HTERT RPE-1 (cell line): ENCODE measurements around the gene DPM2.

ENCODE experiments used
- in situ Hi-C: fragments of 300-500 bp; cut with MboI; formaldehyde crosslinking; loops from 4 replicates; pipeline ENCODE4 v1.14.3; 2020; ENCODE audit warnings: low sequenced_read_pairs

DPM2 gene

GRCh38 chr9:127973169-127974000, 35.7 kb upstream of the DPM2 start:
- in situ Hi-C loops: no loop called here

DNA sequence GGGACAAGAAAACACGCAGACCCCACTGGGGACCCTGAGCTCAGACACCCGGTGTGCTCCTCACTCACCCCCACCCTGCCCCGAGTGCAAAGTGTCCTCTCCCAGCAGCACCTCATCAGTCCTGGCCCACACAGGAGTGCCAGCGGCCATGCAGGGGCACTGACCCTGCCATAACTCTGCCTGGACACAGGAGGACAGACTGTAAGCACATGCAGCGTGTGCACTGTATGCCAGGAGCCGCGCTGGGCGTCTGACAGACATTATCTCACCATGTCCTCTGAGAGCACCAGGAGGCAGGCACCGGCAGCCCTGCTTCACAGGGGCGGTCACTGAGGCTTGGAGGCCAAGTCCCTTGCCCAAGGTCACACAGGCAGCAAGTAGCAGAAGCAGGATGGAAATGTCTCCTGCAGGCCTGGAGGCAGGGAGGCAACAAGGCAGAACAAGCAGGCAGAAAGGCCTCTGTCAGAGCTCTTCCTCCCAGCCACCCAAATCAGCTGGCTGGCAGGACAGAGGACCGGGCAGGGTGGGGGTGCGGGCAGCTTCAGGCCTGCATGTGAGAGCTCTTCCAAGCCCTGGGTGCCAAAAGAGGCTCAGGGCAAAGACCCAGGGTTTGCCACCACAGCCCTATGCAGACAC, 34.7 kb upstream of the DPM2 start:
- in situ Hi-C loops: no loop called here

DNA sequence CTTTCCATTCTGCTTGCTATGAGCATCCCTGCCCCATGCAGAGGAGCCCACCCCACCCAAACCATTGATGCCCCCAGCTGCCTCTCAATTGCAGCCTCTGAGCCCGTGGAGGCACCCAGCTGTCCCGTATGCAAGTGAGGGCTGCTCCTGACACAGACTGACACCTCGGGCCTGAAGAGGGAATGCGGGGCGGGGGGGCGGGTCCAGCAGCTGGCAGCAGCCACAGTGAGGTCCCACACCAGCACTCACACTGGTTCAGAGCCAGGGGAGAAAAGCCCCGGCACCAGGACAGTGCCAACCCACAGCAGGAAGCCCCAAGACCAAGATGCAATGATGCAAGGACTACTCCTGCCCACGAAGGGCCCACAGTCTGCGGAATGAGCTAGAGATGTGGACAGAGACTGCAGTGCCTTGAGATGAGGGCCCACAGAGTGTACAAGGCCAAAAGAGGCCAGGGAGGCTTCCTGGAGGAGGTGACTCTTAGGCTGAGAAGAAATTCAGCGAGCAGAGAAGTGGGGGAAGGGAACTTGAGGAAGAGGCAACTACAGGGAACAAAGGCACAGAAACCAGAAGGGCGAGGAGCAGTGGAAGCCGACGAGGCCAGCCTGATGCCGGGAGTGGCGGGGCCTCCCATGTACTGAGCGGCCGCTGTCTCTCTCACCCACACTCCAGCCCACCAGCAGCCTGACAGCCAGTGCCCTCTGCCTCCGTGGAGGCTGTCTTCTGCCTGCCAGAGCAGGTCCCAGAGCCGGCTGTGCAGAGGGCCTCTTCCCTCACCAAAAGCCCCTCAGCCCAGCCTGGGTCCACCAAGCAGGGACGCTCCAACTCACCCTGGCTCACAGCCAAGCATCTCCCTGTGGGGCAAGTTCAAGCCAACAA, 33.9 kb upstream of the DPM2 start:
- in situ Hi-C loops: no loop called here

DNA sequence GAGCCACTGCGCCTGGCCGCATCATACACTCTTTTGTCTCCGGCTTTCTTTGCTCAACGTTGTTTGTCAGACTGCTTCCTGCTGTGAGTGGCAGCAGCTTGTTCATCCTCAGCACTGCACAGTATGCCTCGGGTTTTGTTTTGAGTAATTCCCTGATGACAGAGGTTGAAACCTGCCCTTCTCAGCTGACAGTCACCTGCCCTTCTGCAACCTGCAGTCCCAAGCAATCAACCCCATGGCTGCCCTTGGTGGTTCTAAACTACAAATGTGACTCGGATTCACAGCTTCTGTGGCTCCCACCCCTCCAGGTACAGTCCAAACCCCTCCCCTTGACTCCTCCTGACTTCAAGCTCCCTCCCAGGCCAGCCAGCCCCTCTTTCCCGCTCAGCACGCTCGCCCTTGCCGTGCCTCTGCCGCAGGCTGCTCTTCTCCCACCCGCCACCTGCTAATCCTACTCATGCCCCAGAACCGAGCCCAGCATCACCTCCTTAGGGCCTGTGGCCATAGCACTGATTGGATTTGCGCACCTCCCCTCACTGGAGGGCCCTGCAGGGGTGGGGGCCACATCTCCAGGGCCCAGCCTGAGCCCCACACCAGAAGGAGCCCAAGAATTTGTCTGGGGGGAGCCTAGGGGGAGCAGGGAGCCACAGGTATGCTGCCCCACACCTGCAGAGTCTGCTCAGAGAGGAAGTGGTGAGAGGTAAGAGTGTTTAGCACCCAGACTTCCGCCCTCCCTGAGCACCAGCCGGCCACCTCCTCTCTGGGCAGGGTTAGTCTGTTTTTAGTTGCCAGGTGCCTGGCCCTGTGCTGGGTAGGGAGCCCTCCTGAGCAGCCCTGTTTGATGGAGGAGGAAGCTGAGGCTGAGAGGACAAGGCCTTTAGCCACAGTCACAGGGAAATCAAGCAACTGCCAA, 33.0 kb upstream of the DPM2 start:
- in situ Hi-C loops: no loop called here

GRCh38 chr9:127968700-127969383, 31.2 kb upstream of the DPM2 start:
- in situ Hi-C loops: no loop called here

DNA sequence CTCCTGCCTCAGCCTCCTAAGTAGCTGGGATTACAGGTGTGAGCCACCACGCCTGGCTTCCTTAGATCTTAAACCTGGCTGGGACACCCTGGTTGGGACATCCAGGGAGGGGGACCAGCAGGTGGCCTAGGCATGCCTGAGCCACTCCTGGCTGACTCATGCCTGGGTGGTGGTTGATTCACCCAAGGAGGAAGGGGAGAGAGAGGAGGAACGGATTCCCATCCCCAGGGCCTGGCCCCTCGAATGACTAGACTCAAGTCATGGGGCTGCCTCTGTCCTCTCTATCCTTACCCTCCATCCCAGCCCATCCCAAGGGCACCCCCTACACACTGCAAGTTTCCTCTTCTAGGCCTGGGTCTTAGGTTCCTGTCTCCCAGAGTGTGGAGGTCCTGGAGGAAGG, 30.4 kb upstream of the DPM2 start:
- in situ Hi-C loops: no loop called here

DNA sequence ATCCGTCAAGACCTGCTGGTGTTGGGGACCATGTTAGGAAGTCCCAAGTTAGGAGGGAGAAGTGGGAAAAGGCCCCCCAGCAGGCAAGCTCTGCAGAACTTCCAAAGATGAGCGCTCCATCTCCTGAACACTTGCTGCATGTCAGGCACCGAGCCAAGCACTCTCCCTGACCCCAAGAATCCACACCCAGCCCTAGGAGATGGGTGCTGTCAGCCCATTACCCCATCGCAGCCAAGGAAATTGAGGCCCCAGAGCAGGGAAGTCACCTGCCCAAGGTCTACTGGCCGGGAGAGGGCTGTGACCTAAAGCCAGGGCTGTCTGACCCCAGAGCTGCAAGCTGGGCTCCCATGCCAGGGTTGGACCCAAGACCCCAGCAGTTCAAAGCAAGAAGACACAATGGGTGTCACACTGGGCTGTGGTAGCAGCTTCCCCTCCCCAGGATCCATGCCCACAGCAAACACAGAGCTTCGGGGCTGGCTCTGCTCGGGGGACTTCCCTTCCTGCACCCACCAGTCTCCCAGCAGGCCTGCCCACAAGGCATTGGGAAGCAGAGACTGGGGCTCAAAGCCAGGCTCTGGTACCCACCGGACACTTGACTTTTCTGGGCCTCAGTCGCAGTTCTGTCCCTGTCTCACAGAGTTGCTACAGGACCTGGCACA, 29.6 kb upstream of the DPM2 start:
- in situ Hi-C loops: no loop called here

GRCh38 chr9:127966416-127967150, 28.9 kb upstream of the DPM2 start:
- in situ Hi-C loops: no loop called here

DNA sequence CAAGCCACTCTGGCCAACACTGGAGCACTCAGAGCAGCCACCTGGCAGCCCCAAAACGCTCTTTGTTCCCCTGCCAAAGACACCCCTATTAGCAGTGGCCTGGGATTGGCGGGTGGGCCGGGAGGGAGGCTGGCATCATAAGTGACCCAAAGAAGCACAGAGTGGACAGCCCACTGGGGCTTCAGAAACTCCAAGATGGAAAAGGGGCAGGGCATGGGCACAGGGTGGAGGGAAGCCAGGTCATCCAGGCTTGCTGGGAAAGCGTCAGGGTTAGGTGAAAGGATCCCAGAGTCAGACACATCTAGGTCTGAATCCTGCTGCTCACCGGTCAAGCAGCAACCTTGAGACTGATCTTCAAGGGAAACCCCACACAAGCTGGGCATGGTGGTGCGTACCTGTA, 28.3 kb upstream of the DPM2 start:
- in situ Hi-C loops: no loop called here

GRCh38 chr9:127963359-127964064, 25.9 kb upstream of the DPM2 start:
- in situ Hi-C loops: no loop called here

DNA sequence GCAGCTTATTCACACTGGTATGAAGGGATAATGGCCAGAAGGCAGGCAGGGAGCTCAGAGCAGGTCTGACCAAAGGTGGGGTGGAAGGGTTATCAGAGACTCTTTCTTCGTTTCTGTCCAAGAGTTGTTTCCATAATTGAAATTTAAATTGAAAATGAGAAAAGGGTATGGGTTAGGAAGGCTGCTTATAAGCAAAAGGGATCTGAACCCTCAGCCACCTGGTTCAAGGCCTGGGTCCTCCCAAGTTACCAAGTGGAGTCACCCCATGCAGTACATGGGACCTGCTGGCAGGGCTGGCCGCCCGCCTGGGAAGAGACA, 25.3 kb upstream of the DPM2 start:
- in situ Hi-C loops: no loop called here

DNA sequence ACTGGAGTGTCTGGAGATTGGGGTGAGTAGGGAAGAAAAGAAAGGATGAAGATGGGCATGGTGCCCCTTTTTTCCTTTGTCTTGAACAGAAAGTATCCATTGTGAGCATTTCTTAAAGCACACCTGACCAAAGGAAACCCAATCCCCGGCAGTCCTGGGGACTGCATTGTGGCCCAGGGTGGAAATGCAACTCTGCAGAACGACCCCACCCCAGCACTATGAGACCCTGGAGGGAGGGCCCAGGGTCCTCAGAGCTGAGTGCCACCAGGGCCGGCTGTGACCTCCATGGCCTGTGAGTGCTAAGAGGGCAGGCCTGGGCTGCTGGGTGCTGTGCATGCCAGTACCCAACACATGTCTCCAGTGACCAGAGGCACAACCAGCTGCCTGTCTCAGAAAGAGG, 24.6 kb upstream of the DPM2 start:
- in situ Hi-C loops: no loop called here

GRCh38 chr9:127961613-127962155, 24.0 kb upstream of the DPM2 start:
- in situ Hi-C loops: no loop called here

GRCh38 chr9:127961155-127961490, 23.5 kb upstream of the DPM2 start:
- in situ Hi-C loops: no loop called here

DNA sequence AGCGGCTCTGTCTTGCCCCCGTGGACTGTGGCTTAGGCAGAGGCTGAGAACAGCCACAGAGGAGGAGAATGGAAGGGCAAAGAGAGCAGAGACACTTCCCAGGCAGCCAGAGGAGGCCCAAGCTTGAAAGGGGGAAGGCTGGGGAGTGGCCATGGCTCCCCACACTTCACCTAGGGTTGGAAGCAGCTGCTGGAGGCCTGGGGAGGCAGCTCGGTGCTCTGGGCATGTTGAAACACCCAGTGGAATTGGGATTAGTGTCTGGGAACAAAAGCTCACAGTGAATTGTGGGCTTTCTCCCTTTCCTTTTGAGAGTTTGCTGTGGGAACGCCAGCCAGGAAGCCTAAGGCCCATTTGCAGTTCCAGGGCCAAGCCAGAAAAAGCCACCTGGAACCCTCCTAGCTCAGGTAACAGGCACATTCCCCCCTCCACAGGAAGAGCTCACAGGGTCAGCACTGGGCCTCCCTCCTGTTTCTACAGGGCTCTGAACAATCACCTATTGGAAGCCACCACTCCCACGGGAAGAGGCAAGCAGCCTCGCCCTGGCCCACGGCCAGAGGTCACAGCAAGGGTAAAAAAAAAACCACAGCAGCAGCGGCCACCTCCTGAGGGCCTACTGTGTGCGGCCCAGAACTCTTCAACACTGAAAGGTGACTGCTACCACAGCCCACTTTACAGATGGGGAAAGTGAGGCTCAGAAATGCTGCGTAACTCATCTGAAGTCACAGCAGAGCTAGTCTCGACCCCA, 22.9 kb upstream of the DPM2 start:
- in situ Hi-C loops: no loop called here

- in situ Hi-C loops: no loop called here
Observed at GRCh38 chr9:127959841-127960409, 22.3 kb upstream of the DPM2 start.

GRCh38 chr9:127959398-127959797, 21.7 kb upstream of the DPM2 start:
- in situ Hi-C loops: no loop called here
